Measurements from ENCODE around the gene MAPK4. TPM values are rescaled to one million over a fixed set of nuclear protein-coding genes. Genes with fewer than 3 reads are reported as not detected.

MAPK4 gene
- total RNA-seq, 4 donors from 2014 or later = 0.26 to 2.8 (median 0.77) TPM

DNA sequence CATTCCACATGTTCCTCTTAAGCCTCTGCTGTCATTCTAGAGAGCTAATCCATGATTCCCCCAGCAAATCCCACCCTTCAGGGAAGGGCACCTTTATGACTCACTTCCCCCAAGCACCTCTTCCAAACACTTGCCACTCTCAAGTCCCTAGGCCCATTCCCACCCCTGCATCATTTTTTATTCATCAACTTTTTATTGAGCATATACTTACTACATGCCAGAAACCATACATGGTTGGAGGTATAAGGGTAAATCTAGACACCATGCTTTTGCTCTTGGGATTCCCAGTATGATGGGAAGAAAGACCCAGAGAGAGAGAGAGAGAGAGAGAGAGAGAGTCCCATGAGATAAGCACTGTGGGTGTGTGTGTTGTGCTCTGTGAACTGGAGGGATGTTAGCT lies 87.9 kb downstream of the MAPK4 start:
- intact Hi-C loops (cut with DNase I; ENCODE audit: low total_unique reads) = no loop called here
- Histone ChIP-seq H3K36me3 (no peaks in the 10 kb centered on the region), H3K4me3 (no peak overlapping the region), H3K27ac (no peak overlapping the region), H3K9me3 (no peaks in the 10 kb centered on the region), H3K27me3 (no peaks in the 10 kb centered on the region), H3K4me1 (no peaks in the 10 kb centered on the region)
- DNase-seq = no peak
- no peak for TF ChIP-seq POLR2A (IDR thresholded peaks at IDR 0.05)
- TF ChIP-seq, protein P1, sequence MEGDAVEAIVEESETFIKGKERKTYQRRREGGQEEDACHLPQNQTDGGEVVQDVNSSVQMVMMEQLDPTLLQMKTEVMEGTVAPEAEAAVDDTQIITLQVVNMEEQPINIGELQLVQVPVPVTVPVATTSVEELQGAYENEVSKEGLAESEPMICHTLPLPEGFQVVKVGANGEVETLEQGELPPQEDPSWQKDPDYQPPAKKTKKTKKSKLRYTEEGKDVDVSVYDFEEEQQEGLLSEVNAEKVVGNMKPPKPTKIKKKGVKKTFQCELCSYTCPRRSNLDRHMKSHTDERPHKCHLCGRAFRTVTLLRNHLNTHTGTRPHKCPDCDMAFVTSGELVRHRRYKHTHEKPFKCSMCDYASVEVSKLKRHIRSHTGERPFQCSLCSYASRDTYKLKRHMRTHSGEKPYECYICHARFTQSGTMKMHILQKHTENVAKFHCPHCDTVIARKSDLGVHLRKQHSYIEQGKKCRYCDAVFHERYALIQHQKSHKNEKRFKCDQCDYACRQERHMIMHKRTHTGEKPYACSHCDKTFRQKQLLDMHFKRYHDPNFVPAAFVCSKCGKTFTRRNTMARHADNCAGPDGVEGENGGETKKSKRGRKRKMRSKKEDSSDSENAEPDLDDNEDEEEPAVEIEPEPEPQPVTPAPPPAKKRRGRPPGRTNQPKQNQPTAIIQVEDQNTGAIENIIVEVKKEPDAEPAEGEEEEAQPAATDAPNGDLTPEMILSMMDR (IDR thresholded peaks at IDR 0.05) = no peak

DNA sequence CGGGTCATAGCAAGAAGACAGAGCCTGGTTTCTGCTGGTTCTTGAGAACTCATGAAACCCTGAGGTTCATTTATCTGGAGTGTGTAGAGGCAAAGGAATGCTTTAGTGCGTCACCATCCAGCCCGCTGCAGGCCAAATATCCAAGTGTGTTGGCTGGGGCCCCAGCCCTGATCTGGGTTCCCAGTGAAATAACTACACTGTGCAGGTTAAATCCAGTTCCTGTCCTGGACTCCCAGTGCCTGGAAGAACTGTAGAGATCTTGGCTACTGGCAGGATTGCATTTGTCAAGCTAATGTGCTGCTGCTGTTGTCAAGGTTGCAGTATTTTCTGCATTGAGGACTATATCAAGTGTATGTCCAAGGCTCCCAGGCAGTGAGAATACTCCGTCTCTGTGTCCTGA lies 89.9 kb downstream of the MAPK4 start:
- TF ChIP-seq, protein P1 (IDR thresholded peaks at IDR 0.05) = no peak
- TF ChIP-seq POLR2A (IDR thresholded peaks at IDR 0.05) = no peak
- peak; percentile 27 to 77 for DNase-seq
- no peaks in the 10 kb centered on the region for H3K4me1 ChIP-seq

DNA sequence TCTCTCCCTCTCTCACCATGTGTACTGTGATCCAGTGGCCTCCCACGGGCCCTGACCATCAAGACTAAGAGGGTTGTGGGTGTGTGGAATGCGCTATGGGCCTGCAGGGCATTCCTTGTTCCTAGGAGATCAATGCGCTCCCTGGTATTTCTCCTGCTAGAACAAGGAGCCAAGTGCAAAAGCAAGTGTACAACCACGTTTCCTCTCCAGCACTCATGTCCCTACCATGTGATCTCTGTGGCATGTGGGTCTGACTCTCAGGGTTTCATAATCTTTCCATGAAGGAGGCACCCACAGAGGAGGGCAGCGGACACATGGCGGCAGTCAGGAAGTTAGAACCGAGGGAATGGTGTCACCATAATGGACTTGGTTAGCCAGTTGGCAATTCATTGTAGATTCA lies 91.4 kb downstream of the MAPK4 start:
- Histone ChIP-seq H3K9me3 (no peaks in the 10 kb centered on the region), H3K4me1 (no peaks in the 10 kb centered on the region), H3K36me3 (no peaks in the 10 kb centered on the region), H3K4me3 (no peak overlapping the region), H3K27me3 (no peaks in the 10 kb centered on the region), H3K27ac (no peak overlapping the region)
- DNase-seq = no peak
- TF ChIP-seq POLR2A (IDR thresholded peaks at IDR 0.05) = no peak
- TF ChIP-seq, protein P1 (IDR thresholded peaks at IDR 0.05) = no peak
- intact Hi-C loops (cut with DNase I; ENCODE audit: low total_unique reads) = no loop called here

More for the DNA sequence above, 89.9 kb downstream of the MAPK4 start:
- no peaks in the 10 kb centered on the region for H3K27me3 ChIP-seq
- no peak overlapping the region for H3K4me3 ChIP-seq
- H3K36me3 ChIP-seq = no peaks in the 10 kb centered on the region
- H3K27ac ChIP-seq = no peak overlapping the region
- intact Hi-C loops (cut with DNase I; ENCODE audit: low total_unique reads) = no loop called here
- no peaks in the 10 kb centered on the region for H3K9me3 ChIP-seq

DNA sequence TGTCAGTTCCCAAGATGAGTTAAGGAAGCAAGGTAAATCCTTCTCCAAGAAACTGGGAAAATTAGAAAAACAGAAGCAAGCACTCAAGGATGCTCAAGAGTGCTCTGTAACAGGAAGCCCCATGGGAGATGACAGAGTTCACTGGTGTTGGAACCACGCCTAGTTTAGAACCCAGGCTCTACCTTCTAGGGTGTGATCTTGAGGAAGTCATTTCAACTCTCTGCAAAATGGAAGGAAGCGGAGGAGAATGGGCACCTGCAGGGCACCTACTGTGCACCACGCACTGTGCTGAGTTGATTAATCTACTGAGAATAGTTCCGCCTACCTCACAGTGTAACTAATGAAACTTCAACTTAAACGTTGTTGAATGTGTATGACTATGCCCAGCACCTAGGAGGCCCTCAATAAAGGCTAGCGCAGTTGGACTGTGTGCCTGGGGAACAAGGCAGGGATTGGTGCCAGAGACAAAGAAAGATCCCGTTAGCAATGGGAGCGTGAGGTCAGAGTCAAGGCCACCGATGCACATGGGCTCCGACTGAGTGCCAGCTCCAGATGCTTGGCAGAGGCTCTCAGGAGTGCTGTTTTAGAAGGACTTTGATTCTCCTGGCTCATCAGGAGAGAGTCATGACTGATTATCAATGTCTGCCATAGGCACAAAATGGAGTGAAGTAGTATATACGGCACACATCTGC lies 93.7 kb downstream of the MAPK4 start:
- Histone ChIP-seq H3K9me3 (no peaks in the 10 kb centered on the region), H3K4me1 (no peaks in the 10 kb centered on the region), H3K4me3 (no peak overlapping the region), H3K27me3 (no peaks in the 10 kb centered on the region), H3K27ac (no peak overlapping the region), H3K36me3 (no peaks in the 10 kb centered on the region)
- intact Hi-C loops (cut with DNase I; ENCODE audit: low total_unique reads) = no loop called here
- no peak for DNase-seq
- TF ChIP-seq POLR2A (IDR thresholded peaks at IDR 0.05) = no peak
- TF ChIP-seq, protein P1 (IDR thresholded peaks at IDR 0.05) = no peak

DNA sequence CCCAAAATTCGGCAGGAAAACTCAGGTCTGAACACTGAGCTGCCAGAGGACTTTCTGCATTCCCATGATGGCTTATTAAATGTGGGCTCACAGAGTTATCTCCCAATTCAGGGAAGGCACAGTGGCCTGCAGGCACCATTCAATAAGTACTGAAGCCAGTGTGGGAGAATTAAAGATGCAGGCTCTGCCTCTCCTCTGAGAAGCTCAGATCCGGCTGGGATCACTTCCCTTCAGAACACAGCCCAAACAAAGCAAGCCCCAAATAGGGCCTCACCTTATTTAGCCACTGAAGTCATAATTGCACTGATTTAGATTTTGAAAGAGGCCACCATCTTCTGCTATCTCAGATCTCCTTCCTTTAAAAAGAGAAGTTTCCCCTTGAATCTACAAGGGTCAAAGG lies 94.3 kb downstream of the MAPK4 start:
- H3K36me3 ChIP-seq = no peaks in the 10 kb centered on the region
- H3K9me3 ChIP-seq = no peaks in the 10 kb centered on the region
- H3K4me3 ChIP-seq = no peak overlapping the region
- TF ChIP-seq, protein P1 (IDR thresholded peaks at IDR 0.05) = no peak
- TF ChIP-seq POLR2A (IDR thresholded peaks at IDR 0.05) = no peak
- DNase-seq = no peak
- no peak overlapping the region for H3K27ac ChIP-seq
- no peaks in the 10 kb centered on the region for H3K27me3 ChIP-seq
- intact Hi-C loops (cut with DNase I; ENCODE audit: low total_unique reads) = no loop called here
- H3K4me1 ChIP-seq = no peaks in the 10 kb centered on the region

Measured in uterus (tissue), 4 donors.